HepG2 (cell line): ENCODE results near the gene FFAR1. TPM values are rescaled to one million over a fixed set of nuclear protein-coding genes. Genes with fewer than 3 reads are reported as not detected.

Source experiments
- ATAC-seq: fragments of 200-7000 bp; cut with Tn5 transposase; 3 replicates; pipeline ENCODE4 v1.9.1; 2020; ENCODE audit warnings: mild to moderate bottlenecking, moderate library complexity
- BruUV-seq: library from RNA; stranded (reverse); fragments of 400-500 nt; replicated peaks from 2 replicates; lab custom pipeline; 2021; lab: Mats Ljungman, UMichigan
- CTCF ChIA-PET: fragments of 300-600 bp; formaldehyde crosslinking; extraction: SDS; loops from one replicate; lab custom pipeline; 2021; ENCODE audit warnings: low total read pairs, inconsistent platforms, low intra/inter-chr PET ratio; lab: Yijun Ruan, JAX
- POLR2A ChIA-PET: fragments of 350-600 bp; sonication (Branson Sonifier 250); formaldehyde crosslinking; loops from one replicate; lab custom pipeline; 2020; ENCODE audit warnings: antibody characterized with exemption, inconsistent platforms; lab: Yijun Ruan, JAX
- DNase-seq: peaks from one replicate; pipeline ENCODE4 v3.0.0-alpha.2; 2015; ENCODE audit warnings: low spot score
- FAIRE-seq: peaks from 3 replicates; lab custom pipeline; 2011; peaks lifted over from hg19 to GRCh38; lab: Jason Lieb, UNC
- H2AFZ ChIP-seq: one replicate; pipeline ENCODE4 v1.6.1; 2011; ENCODE audit warnings: low read length, inconsistent platforms
- H3K27ac ChIP-seq: fragments of 300-600 bp; 3 replicates; pipeline ENCODE4 v1.8.0; 2011; ENCODE audit warnings: mixed run types, mild to moderate bottlenecking, mixed read lengths, low read length, inconsistent platforms; ENCODE audit not compliant: insufficient read depth; ENCODE audit errors: extremely low read length
- H3K27me3 ChIP-seq, 2 experiments: fragments of 200-600 bp in 1 of 2; 2 replicates in 1 of 2; 3 replicates in 1 of 2; pipeline versions ENCODE4 v1.6.0 to v1.8.0; 2011; ENCODE audit warnings: low read length in 2 of 2, mild to moderate bottlenecking in 2 of 2, moderate library complexity in 2 of 2, inconsistent platforms in 1 of 2; ENCODE audit not compliant: insufficient read depth in 2 of 2, control insufficient read depth in 1 of 2
- H3K36me3 ChIP-seq, 2 experiments: fragments of 200-600 bp in 1 of 2; replicated peaks in 1 of 2; 2 replicates in 1 of 2; 3 replicates in 1 of 2; pipeline versions ENCODE4 v1.5.1 to v1.8.0; 2011; ENCODE audit warnings: low read length in 2 of 2, inconsistent platforms in 1 of 2; ENCODE audit not compliant: insufficient read depth in 2 of 2, control insufficient read depth in 1 of 2
- H3K4me1 ChIP-seq: 2 replicates; pipeline ENCODE4 v1.5.1; 2012; ENCODE audit warnings: low read length, inconsistent platforms; ENCODE audit not compliant: insufficient read depth
- H3K4me2 ChIP-seq: 2 replicates; pipeline ENCODE4 v1.6.0; 2011; ENCODE audit warnings: low read depth, low read length, inconsistent platforms
- H3K4me3 ChIP-seq, 3 experiments: fragments of 200-600 bp in 1 of 3; sonication (generic), shearing (Covaris generic) in 1 of 3; replicated peaks in 1 of 3; 2 replicates each; pipeline ENCODE4 v1.5.1; 2011 to 2016; ENCODE audit warnings: low read length in 3 of 3, inconsistent platforms in 2 of 3, low read depth in 2 of 3, mild to moderate bottlenecking in 2 of 3, control low read depth in 1 of 3, mixed read lengths in 1 of 3; ENCODE audit not compliant: insufficient read depth in 1 of 3
- H3K79me2 ChIP-seq: one replicate; pipeline ENCODE4 v1.6.1; 2011; ENCODE audit warnings: low read length, inconsistent platforms; ENCODE audit not compliant: insufficient read depth
- H3K9ac ChIP-seq: 2 replicates; pipeline ENCODE4 v1.6.0; 2011; ENCODE audit warnings: mild to moderate bottlenecking, low read depth, low read length, inconsistent platforms; ENCODE audit not compliant: insufficient read depth
- H3K9me3 ChIP-seq: 2 replicates; pipeline ENCODE4 v1.5.1; 2012; ENCODE audit warnings: mild to moderate bottlenecking, low read length
- H4K20me1 ChIP-seq: 2 replicates; pipeline ENCODE4 v1.6.0; 2011; ENCODE audit warnings: inconsistent platforms, mild to moderate bottlenecking, low read length, moderate library complexity; ENCODE audit not compliant: insufficient read depth
- ATRX ChIP-seq: sonication (generic); formaldehyde crosslinking; IDR thresholded peaks from 2 replicates; pipeline ENCODE4 v1.4.0; 2020; ENCODE audit warnings: missing genetic modification reagents, borderline replicate concordance
- NAIF1 ChIP-seq: sonication (generic); formaldehyde crosslinking; IDR thresholded peaks from 2 replicates; pipeline ENCODE4 v1.5.0; 2020; ENCODE audit warnings: mild to moderate bottlenecking, missing genetic modification reagents, borderline replicate concordance
- POLR2A ChIP-seq, 2 experiments: IDR thresholded peaks; 2 replicates each; pipeline ENCODE4 v1.6.1; 2011; ENCODE audit warnings: low read depth in 2 of 2, low read length in 2 of 2, mild to moderate bottlenecking in 1 of 2, moderate library complexity in 1 of 2; ENCODE audit not compliant: insufficient read depth in 1 of 2
- SOX13 ChIP-seq, 3 experiments: fragments of 450-650 bp in 1 of 3; sonication (generic) in 1 of 3; formaldehyde crosslinking in 1 of 3; IDR thresholded peaks in 2 of 3; conservative IDR thresholded peaks in 1 of 3; 2 replicates each; pipeline versions ENCODE4 v1.5.0 to v1.6.1; 2016 to 2020; ENCODE audit warnings: antibody characterized with exemption in 1 of 3, mild to moderate bottlenecking in 1 of 3, missing compliant biosample characterization in 1 of 3, missing genetic modification reagents in 1 of 3, moderate library complexity in 1 of 3
- SP2 ChIP-seq: sonication (generic); formaldehyde crosslinking; IDR thresholded peaks from 2 replicates; pipeline ENCODE4 v1.5.1; 2020; ENCODE audit warnings: mild to moderate bottlenecking, missing genetic modification reagents
- ZNF235 ChIP-seq: sonication (generic); formaldehyde crosslinking; IDR thresholded peaks from 2 replicates; pipeline ENCODE4 v1.8.1; 2023; ENCODE audit warnings: mild to moderate bottlenecking, missing genetic modification reagents, borderline replicate concordance
- ZNF674 ChIP-seq: sonication (generic); formaldehyde crosslinking; IDR thresholded peaks from 2 replicates; pipeline ENCODE4 v1.5.0; 2020; ENCODE audit warnings: low read depth, mild to moderate bottlenecking, missing genetic modification reagents
- ZNF782 ChIP-seq: sonication (generic); formaldehyde crosslinking; IDR thresholded peaks from 2 replicates; pipeline ENCODE4 v1.4.0; 2020; ENCODE audit warnings: missing genetic modification reagents, mild to moderate bottlenecking, borderline replicate concordance
- WGBS: methylation state at CpG from one replicate; pipeline ENCODE4 v1.1.6; 2017; ENCODE audit warnings: low lambda C conversion rate; 5-methylcytosine and 5-hydroxymethylcytosine counted together
- in situ Hi-C: cut with HindIII; loops from 2 replicates; pipeline ENCODE4 v1.10.0; 2017; ENCODE audit warnings: low pct_unique_long_range_greater_than_20kb; ENCODE audit not compliant: extremely low pct_ligation_motif_present
- intact Hi-C: fragments of 100-400 bp; cut with micrococcal nuclease; formaldehyde crosslinking; loops from one replicate; pipeline ENCODE4 v1.10.0; 2022; ENCODE audit not compliant: unreplicated experiment
- polyA plus RNA-seq, 8 experiments: library from polyadenylated mRNA; depleted of rRNA in 3 of 8; stranded (reverse) in 7 of 8; unstranded in 1 of 8; fragments of >200 nt; fragmentation: Illumina TruSeq in 4 of 8; extraction: Trizol in 4 of 8; gene quantifications; 2 replicates each; pipeline versions ENCODE4 v1.2.1 to v1.2.3, GENCODE V29; 2011 to 2016; ENCODE audit warnings: low read depth in 4 of 8, missing spikeins in 1 of 8, mixed read lengths in 1 of 8; ENCODE audit not compliant: insufficient read depth in 1 of 8
- total RNA-seq, 5 experiments: library from RNA; depleted of rRNA; stranded (reverse); fragments of >200 nt; fragmentation: Illumina TruSeq; extraction: Trizol; gene quantifications; 2 replicates each; pipeline ENCODE4 v1.2.3, GENCODE V29; 2016; ENCODE audit warnings: low read depth in 1 of 5
- TF ChIP-seq, protein P1 (sequence below): sonication (generic); formaldehyde crosslinking; IDR thresholded peaks from 2 replicates; pipeline ENCODE4 v1.4.0; 2020; ENCODE audit warnings: missing genetic modification reagents, borderline replicate concordance
- TF ChIP-seq, protein P2 (sequence below): fragments of 450-650 bp; IDR thresholded peaks from 2 replicates; pipeline ENCODE4 v1.6.1; 2017

Gene FFAR1
- total and polyA plus RNA-seq, 2 of the 13 experiments (the other 11 are each of a cell fraction or from before 2014, with no cell fraction given): not detected

DNA sequence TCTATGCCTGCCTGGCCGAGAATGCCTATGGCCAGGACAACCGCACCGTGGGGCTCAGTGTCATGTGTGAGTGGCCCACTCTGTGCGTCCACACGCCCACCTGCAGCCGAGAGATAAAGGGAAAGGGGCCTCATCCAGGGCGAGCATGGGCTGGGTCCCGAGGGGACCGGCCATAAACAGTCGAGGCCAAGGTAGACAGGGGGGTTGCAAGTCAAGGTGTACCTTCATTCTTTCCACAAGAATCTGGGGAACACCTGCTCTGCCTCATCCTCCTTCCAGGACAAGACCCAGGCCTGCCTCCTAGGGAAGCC lies 47.4 kb upstream of the FFAR1 start:
- Histone ChIP-seq H3K4me2 (no peak overlapping the region), H3K4me1 (peaks cover 28% of the 10 kb centered on the region), H3K79me2 (no peaks in the 10 kb centered on the region), H3K36me3 (no peaks in the 10 kb centered on the region), H2AFZ (no peak overlapping the region), H4K20me1 (no peaks in the 10 kb centered on the region), H3K27ac (no peak overlapping the region), H3K4me3 (no peak overlapping the region), H3K9ac (no peak overlapping the region), H3K27me3 (peaks cover 0 to 5% of the 10 kb centered on the region in 2 experiments; a peak in 3 of 5 replicates), H3K9me3 (no peaks in the 10 kb centered on the region)
- POLR2A ChIA-PET: no interaction called here
- WGBS: 92% methylated on average over 10 of the region's 10 CpGs
- no peak for DNase-seq
- FAIRE-seq: no peak
- intact Hi-C loops: no loop called here
- no peak for ATAC-seq
- BruUV-seq: no TSS peak
- TF ChIP-seq ZNF782 (CRISPR knock-in tag) (no peak), ZNF674 (no peak), ZNF235 (no peak), POLR2A (IDR thresholded peaks at IDR 0.05; ENCODE audit: insufficient read depth in 1 of 2, low read depth in 2 of 2, low read length in 2 of 2) (no peak), NAIF1 (CRISPR knock-in tag) (no peak), SP2 (CRISPR knock-in tag) (no peak), ATRX (no peak), SOX13 (IDR thresholded peaks at IDR 0.05) (no peak), SOX13 (CRISPR knock-in tag; conservative IDR thresholded peaks at IDR 0.05 in 1 of 2, IDR thresholded peaks at IDR 0.05 in 1 of 2) (no peak)
- TF ChIP-seq, protein P1, sequence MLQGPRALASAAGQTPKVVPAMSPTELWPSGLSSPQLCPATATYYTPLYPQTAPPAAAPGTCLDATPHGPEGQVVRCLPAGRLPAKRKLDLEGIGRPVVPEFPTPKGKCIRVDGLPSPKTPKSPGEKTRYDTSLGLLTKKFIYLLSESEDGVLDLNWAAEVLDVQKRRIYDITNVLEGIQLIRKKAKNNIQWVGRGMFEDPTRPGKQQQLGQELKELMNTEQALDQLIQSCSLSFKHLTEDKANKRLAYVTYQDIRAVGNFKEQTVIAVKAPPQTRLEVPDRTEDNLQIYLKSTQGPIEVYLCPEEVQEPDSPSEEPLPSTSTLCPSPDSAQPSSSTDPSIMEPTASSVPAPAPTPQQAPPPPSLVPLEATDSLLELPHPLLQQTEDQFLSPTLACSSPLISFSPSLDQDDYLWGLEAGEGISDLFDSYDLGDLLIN: no peak
- TF ChIP-seq, protein P2, sequence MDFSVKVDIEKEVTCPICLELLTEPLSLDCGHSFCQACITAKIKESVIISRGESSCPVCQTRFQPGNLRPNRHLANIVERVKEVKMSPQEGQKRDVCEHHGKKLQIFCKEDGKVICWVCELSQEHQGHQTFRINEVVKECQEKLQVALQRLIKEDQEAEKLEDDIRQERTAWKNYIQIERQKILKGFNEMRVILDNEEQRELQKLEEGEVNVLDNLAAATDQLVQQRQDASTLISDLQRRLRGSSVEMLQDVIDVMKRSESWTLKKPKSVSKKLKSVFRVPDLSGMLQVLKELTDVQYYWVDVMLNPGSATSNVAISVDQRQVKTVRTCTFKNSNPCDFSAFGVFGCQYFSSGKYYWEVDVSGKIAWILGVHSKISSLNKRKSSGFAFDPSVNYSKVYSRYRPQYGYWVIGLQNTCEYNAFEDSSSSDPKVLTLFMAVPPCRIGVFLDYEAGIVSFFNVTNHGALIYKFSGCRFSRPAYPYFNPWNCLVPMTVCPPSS: no peak
- CTCF ChIA-PET: no interaction called here
- in situ Hi-C loops: no loop called here
